ENCODE results near the gene TSPAN4. TPM values are rescaled to one million over a fixed set of nuclear protein-coding genes. Genes with fewer than 3 reads are reported as not detected.

TSPAN4 gene
- total and polyA plus RNA-seq, 2 donors (not counting 1 experiment from before 2014, with no cell fraction given), result 2.9 to 7.4 TPM

GRCh38 chr11:818396-819128 lies 24.1 kb upstream of the TSPAN4 start, which contains the start of gene PNPLA2:
PNPLA2 (plus strand) TSS chr11:818914; CDS start chr11:819719, 805 bp downstream.
- CTCF ChIA-PET, result interaction anchor here (0.6 to 2.8 kb wide), 4 partner anchors 8 to 96 kb away, joined by 3 to 14 read pairs (median 4); partner anchors contain the start of gene RPLP2
- peaks cover 24% of the 10 kb centered on the region for H3K79me2 ChIP-seq (ENCODE audit: control insufficient read depth, insufficient read depth, low read length)
- Mint-ChIP-seq H3K27ac (peak within 1 kb of the TSS; percentile 91), H3K4me3 (peak within 1 kb of the TSS; percentile 92), H3K9me3 (ENCODE audit: insufficient read depth) (no peaks in the 10 kb centered on the region), H3K27me3 (no peaks in the 10 kb centered on the region), H3K4me1 (peaks cover 20% of the 10 kb centered on the region)
- peaks cover 39% of the 10 kb centered on the region for H4K20me1 ChIP-seq (ENCODE audit: control insufficient read depth, insufficient read depth, low read length, poor library complexity, severe bottlenecking)
- H3K9ac ChIP-seq (ENCODE audit: low read length), result peak within 1 kb of the TSS; percentile 91
- intact Hi-C loops (cut with micrococcal nuclease), result loop anchor here (1.0 kb wide), 3 partner anchors 9 to 20 kb away; partner anchors contain the start of genes PIDD1, RPLP2 and SLC25A22
- WGBS (ENCODE audit: insufficient coverage), result 39% methylated on average over 19 of the region's 20 CpGs
- POLR2A ChIA-PET, result interaction anchor here (0.5 to 3.7 kb wide), 12 partner anchors 9 to 1564 kb away, joined by 3 to 57 read pairs (median 4); partner anchors contain the start of genes BET1L, CD151, CRACR2B and GATD1
- peaks cover 0 to 23% of the 10 kb centered on the region in 2 experiments for H3K36me3 ChIP-seq (replicated peaks in 1 of 2; ENCODE audit: control extremely low read depth in 1 of 2, control insufficient read depth in 1 of 2, extremely low read depth in 1 of 2, insufficient read depth in 2 of 2, low read length in 1 of 2)
- peak within 1 kb of the TSS; percentile 90 for H3K4me2 ChIP-seq (replicated peaks; ENCODE audit: low read depth, low read length, poor library complexity, severe bottlenecking)
- H3K9me3 ChIP-seq (ENCODE audit: control extremely low read depth in 1 of 3, control insufficient read depth in 2 of 3, insufficient read depth in 1 of 3, low read length in 2 of 3), result no peaks in the 10 kb centered on the region
- ATAC-seq (ENCODE audit: low read depth) (no peak), DNase-seq (no peak)
- H2AFZ ChIP-seq (ENCODE audit: insufficient read depth, low read depth, low read length, poor library complexity, severe bottlenecking), result peak within 1 kb of the TSS; percentile 87
- peak within 1 kb of the TSS; percentile 68 to 91 for H3K27ac ChIP-seq (ENCODE audit: low read length in 2 of 2)
- H3K4me3 ChIP-seq (ENCODE audit: control extremely low read depth in 1 of 5, extremely low read depth in 1 of 5, insufficient read depth in 1 of 5, low read depth in 2 of 5, low read length in 4 of 5), result peak within 1 kb of the TSS in 4 of 5 experiments; percentile 58 to 82 (median 77)
- no peak for TF ChIP-seq EZH2 (IDR thresholded peaks at IDR 0.05; ENCODE audit: borderline replicate concordance, insufficient read depth, low read depth, low read length, poor library complexity, severe bottlenecking)
- peaks cover 16 to 26% of the 10 kb centered on the region in 2 donors for H3K4me1 ChIP-seq (ENCODE audit: control insufficient read depth in 2 of 2, insufficient read depth in 2 of 2, low read length in 2 of 2)
- H3K27me3 ChIP-seq (replicated peaks in 1 of 4; ENCODE audit: control extremely low read depth in 1 of 4, control insufficient read depth in 3 of 4, insufficient read depth in 4 of 4, low read length in 3 of 4), result no peaks in the 10 kb centered on the region

- peak overlapping the region in 4 of 5 experiments; percentile 58 to 82 (median 77) for H3K4me3 ChIP-seq (ENCODE audit: control extremely low read depth in 1 of 5, extremely low read depth in 1 of 5, insufficient read depth in 1 of 5, low read depth in 2 of 5, low read length in 4 of 5)
- H2AFZ ChIP-seq (ENCODE audit: insufficient read depth, low read depth, low read length, poor library complexity, severe bottlenecking), result peak overlapping the region; percentile 87
- CTCF ChIA-PET, result interaction anchor here (0.6 to 2.8 kb wide), 7 partner anchors 8 to 244 kb away, joined by 3 to 14 read pairs (median 3); partner anchors contain the start of genes RPLP2 and TSPAN4
Observed at GRCh38 chr11:819129-819931, 23.3 kb upstream of the TSPAN4 start.

More at GRCh38 chr11:819129-819931, 23.3 kb upstream of the TSPAN4 start:
- under 1% methylated on average over 93 of the region's 96 CpGs for WGBS (ENCODE audit: insufficient coverage)
- Histone ChIP-seq H3K9ac (ENCODE audit: low read length) (peak overlapping the region; percentile 91), H3K4me1 (ENCODE audit: control insufficient read depth in 2 of 2, insufficient read depth in 2 of 2, low read length in 2 of 2) (peaks cover 16 to 26% of the 10 kb centered on the region in 2 donors), H3K36me3 (replicated peaks in 1 of 2; ENCODE audit: control extremely low read depth in 1 of 2, control insufficient read depth in 1 of 2, extremely low read depth in 1 of 2, insufficient read depth in 2 of 2, low read length in 1 of 2) (peaks cover 0 to 23% of the 10 kb centered on the region in 2 experiments), H3K27ac (ENCODE audit: low read length in 2 of 2) (peak overlapping the region; percentile 68 to 91), H3K27me3 (replicated peaks in 1 of 4; ENCODE audit: control extremely low read depth in 1 of 4, control insufficient read depth in 3 of 4, insufficient read depth in 4 of 4, low read length in 3 of 4) (no peaks in the 10 kb centered on the region), H3K4me2 (replicated peaks; ENCODE audit: low read depth, low read length, poor library complexity, severe bottlenecking) (peak overlapping the region; percentile 90), H4K20me1 (ENCODE audit: control insufficient read depth, insufficient read depth, low read length, poor library complexity, severe bottlenecking) (peaks cover 43% of the 10 kb centered on the region), H3K9me3 (ENCODE audit: control extremely low read depth in 1 of 3, control insufficient read depth in 2 of 3, insufficient read depth in 1 of 3, low read length in 2 of 3) (no peaks in the 10 kb centered on the region), H3K79me2 (ENCODE audit: control insufficient read depth, insufficient read depth, low read length) (peaks cover 24% of the 10 kb centered on the region)
- Mint-ChIP-seq H3K4me1 (peaks cover 20% of the 10 kb centered on the region), H3K27me3 (no peaks in the 10 kb centered on the region), H3K4me3 (peak overlapping the region; percentile 92), H3K9me3 (ENCODE audit: insufficient read depth) (no peaks in the 10 kb centered on the region), H3K27ac (peak overlapping the region; percentile 91)
- DNase-seq (peak; percentile 96), ATAC-seq (ENCODE audit: low read depth) (peak; percentile 81)
- TF ChIP-seq EZH2 (IDR thresholded peaks at IDR 0.05; ENCODE audit: borderline replicate concordance, insufficient read depth, low read depth, low read length, poor library complexity, severe bottlenecking) (no peak), CTCF (IDR thresholded peaks at IDR 0.05) (peak; percentile 30)
- intact Hi-C loops (cut with micrococcal nuclease), result loop anchor here (1.0 kb wide), 3 partner anchors 10 to 21 kb away; partner anchors contain the start of genes PIDD1, RPLP2 and SLC25A22
- POLR2A ChIA-PET, result interaction anchor here (0.5 to 3.7 kb wide), 14 partner anchors 10 to 1563 kb away, joined by 3 to 57 read pairs (median 4); partner anchors contain the start of genes BET1L, CD151, CRACR2B and GATD1
